ENCODE data around the gene MEOX1.
"Not testable (repeated sequence)": the region's sequence is repeated elsewhere in the genome, so short reads cannot be mapped to it uniquely, and the experiment has no call there.

Gene MEOX1

GRCh38 chr17:43615330-43616028 is 46.2 kb downstream of the MEOX1 start:
- no peak for DNase-seq

DNA sequence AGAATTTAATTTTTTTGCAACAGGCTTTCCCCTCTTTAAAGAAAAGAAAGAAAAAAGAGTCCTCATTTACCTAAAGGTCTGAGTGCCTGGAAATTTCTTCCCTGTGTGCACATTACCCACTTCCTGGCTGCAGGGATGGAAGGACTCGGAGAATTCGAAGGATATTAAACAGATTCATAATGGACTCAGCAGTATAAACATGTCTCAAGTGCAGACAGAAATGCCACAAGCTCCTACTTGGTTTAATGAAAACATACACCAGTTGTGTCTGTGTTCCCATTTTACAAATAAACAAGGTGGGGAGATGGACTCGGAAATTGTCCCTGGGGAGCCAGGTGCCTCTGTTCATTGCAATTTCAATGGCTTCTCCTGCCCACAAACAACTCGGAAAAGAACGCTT is 47.2 kb downstream of the MEOX1 start:
- DNase-seq, result no peak

- no peak for DNase-seq
Observed at GRCh38 chr17:43613917-43614316, 47.8 kb downstream of the MEOX1 start.

DNA sequence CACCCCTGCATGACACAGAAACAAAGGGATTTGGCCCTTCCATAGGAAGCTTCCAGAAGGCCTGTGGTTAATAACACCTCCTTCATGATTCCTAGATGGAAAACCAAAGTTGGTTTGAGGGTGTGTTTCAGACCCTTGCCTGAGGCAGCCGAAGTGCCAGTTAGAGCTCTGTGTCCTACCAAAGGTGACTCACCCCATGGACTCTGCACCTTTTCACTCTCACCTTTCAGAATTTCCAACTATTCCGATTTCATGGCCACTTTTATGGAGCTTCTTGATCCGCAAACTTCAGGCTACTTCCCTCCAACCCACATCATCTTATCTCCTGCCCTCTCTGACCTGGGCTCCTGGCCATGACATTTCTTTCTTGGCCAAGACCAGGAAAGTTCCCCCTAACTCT is 49.2 kb downstream of the MEOX1 start:
- no peak for DNase-seq

GRCh38 chr17:43611230-43611969 is 50.3 kb downstream of the MEOX1 start:
- no peak for DNase-seq

GRCh38 chr17:43609613-43610385 is 51.9 kb downstream of the MEOX1 start:
- no peak for DNase-seq

GRCh38 chr17:43608313-43608712 is 53.4 kb downstream of the MEOX1 start:
- DNase-seq, result peak in 1 of 4 experiments; percentile 2

DNA sequence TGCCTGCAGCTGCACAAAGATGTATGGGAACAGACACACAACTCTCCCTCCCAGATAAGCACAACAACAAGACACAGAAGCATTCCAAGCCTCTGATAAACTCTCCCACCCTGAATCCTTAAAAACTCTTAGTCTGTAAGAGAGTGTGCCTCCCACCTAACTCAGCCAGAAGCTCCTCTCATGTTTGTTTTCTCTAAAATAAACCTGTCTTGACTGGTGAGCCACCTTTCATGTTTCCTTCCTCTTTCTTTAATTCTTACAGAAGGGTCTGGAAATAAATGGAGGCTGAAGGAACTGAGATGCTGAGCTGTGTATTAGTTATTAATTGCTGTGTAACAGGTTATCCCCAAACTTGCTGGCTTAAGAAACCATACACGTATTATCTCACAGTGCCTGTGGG is 57.2 kb downstream of the MEOX1 start:
- DNase-seq, result no peak

DNA sequence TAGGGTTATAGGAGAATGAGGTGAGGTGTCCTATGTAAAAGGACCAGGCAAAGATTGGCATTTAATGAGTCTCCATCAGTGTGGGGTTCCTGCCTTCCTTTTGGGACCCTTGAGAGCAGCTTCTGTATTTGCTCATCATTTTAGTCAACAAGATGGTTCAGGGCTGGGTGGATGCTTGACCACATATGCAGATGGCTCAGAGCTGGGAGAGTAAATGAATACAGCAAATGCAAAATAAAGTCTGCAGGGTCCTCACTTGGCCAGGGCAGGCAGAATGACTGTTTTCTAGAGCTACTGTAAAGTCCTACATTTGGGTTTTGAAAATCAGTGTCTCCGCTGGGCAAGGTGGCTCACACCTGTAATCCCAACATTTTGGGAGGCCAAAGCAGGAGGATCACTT is 58.4 kb downstream of the MEOX1 start:
- DNase-seq, result no peak

- not testable (repeated sequence) for DNase-seq
Observed at GRCh38 chr17:43602556-43602955, 59.2 kb downstream of the MEOX1 start.

GRCh38 chr17:43601280-43602039 is 60.3 kb downstream of the MEOX1 start:
- no peak for DNase-seq

GRCh38 chr17:43599835-43600234 is 61.9 kb downstream of the MEOX1 start:
- DNase-seq, result no peak

DNA sequence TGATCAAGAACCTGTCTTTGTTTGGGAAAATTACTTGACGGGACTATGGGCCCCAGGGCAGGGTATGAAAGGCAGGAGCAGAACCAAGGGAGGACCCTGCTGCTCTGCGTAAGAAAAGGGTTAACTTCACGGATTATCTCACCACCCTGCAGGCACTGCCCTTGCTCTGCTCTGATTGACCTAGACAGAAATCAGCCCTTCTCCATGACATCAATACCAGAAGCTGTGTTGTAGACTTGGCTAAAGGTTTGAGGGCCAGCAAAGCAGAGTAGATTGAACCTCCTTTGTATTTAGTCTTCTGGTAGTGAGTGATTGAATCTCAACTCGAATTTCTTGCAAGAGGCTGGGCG is 62.7 kb downstream of the MEOX1 start:
- DNase-seq, result no peak

DNA sequence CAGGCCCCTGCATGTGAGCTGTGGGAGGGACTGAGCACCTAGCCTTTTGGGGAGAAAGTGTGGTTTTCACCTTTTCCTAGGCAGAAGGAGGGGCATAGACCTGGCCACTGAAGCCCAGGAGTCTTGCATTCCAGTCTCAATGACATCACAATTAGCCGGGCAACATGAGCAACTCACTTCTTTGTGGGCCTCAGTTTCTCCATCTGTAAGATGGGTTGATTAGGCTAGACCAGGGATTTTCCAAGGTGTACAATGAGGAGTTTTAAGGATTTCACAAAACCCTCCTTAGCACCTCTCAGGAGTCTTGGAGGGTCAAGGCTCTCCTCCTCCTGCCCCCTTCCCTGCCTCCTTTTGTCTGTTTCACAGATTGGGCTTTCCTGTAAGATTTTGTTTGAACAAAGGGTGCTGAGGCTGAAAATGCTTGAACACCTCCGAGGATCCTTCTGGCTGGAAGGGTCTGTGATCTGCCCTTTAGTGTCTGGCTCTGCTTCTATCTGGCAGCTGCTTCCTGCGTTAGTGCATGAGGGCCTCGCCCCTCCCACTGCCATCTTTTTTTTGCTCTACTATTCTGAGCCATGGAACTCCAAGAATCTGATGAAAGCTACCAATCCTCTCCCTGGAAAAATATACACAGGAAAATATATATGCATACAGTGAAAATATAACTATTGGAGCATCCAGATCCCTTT is 63.2 kb downstream of the MEOX1 start:
- no peak for DNase-seq

- DNase-seq, result no peak
Observed at GRCh38 chr17:43597624-43598356, 63.9 kb downstream of the MEOX1 start.

GRCh38 chr17:43595466-43595865 is 66.3 kb downstream of the MEOX1 start:
- no peak for DNase-seq

- DNase-seq, result no peak
Observed at GRCh38 chr17:43591779-43592562, 69.8 kb downstream of the MEOX1 start.

- no peak for DNase-seq
Observed at GRCh38 chr17:43591001-43591400, 70.7 kb downstream of the MEOX1 start.
